K562 (cell line): Measurements from ENCODE around the gene SHISA7. TPM values are rescaled to one million over a fixed set of nuclear protein-coding genes. Genes with fewer than 3 reads are reported as not detected.

Source experiments
- ATAC-seq: fragments of 200-7000 bp; cut with Tn5 transposase; 3 replicates; pipeline ENCODE4 v1.9.1; 2020; ENCODE audit warnings: moderate library complexity
- BruUV-seq: library from RNA; stranded (reverse); fragments of 400-500 nt; replicated peaks from 2 replicates; lab custom pipeline; 2021; lab: Mats Ljungman, UMichigan
- CTCF ChIA-PET: fragments of 300-600 bp; formaldehyde crosslinking; extraction: SDS; loops from one replicate; lab custom pipeline; 2021; ENCODE audit warnings: low intra/inter-chr PET ratio; lab: Yijun Ruan, JAX
- POLR2A ChIA-PET: fragments of 300-600, 350-650 bp; sonication (Branson Sonifier 250); formaldehyde crosslinking; extraction: SDS; loops from one replicate; lab custom pipeline; 2021; ENCODE audit warnings: antibody characterized with exemption, inconsistent platforms; lab: Yijun Ruan, JAX
- DNase-seq, 4 experiments: peaks; one replicate each; pipeline versions ENCODE4 v3.0.0 to v3.0.0-alpha.2; 2011 to 2018; ENCODE audit warnings: low spot score in 3 of 4, mixed read lengths in 3 of 4; ENCODE audit errors: extremely low read depth in 1 of 4
- FAIRE-seq: peaks from 2 replicates; lab custom pipeline; 2011; peaks lifted over from hg19 to GRCh38; lab: Jason Lieb, UNC
- H2AFZ ChIP-seq: 2 replicates; pipeline ENCODE4 v1.6.0; 2011; ENCODE audit warnings: low read depth, low read length, control low read depth, inconsistent platforms
- H3K27ac ChIP-seq: fragments of 200-600 bp; 3 replicates; pipeline ENCODE4 v1.8.0; 2011; ENCODE audit warnings: low read depth, mild to moderate bottlenecking, control low read depth, inconsistent platforms, low read length, moderate library complexity, mixed read lengths; ENCODE audit errors: extremely low read depth
- H3K27me3 ChIP-seq, 2 experiments: fragments of 300-600 bp in 1 of 2; 2 replicates in 1 of 2; 3 replicates in 1 of 2; pipeline versions ENCODE4 v1.6.0 to v1.8.0; 2011; ENCODE audit warnings: inconsistent platforms in 2 of 2, low read length in 2 of 2, mild to moderate bottlenecking in 1 of 2, mixed read lengths in 1 of 2, moderate library complexity in 1 of 2; ENCODE audit not compliant: control insufficient read depth in 2 of 2, insufficient read depth in 2 of 2
- H3K36me3 ChIP-seq: fragments of 300-600 bp; 3 replicates; pipeline ENCODE4 v1.8.0; 2011; ENCODE audit warnings: mild to moderate bottlenecking, low read length, inconsistent platforms; ENCODE audit not compliant: control insufficient read depth, insufficient read depth
- H3K4me1 ChIP-seq, 2 experiments: fragments of 200-600 bp in 1 of 2; replicated peaks in 1 of 2; 2 replicates in 1 of 2; 3 replicates in 1 of 2; pipeline versions ENCODE4 v1.5.1 to v1.8.0; 2011; ENCODE audit warnings: inconsistent platforms in 2 of 2, low read length in 2 of 2, mild to moderate bottlenecking in 1 of 2, mixed read lengths in 1 of 2, moderate library complexity in 1 of 2; ENCODE audit not compliant: control insufficient read depth in 2 of 2, insufficient read depth in 2 of 2
- H3K4me2 ChIP-seq: 2 replicates; pipeline ENCODE4 v1.6.1; 2011; ENCODE audit warnings: low read length, control low read depth, inconsistent platforms, mixed read lengths; ENCODE audit not compliant: insufficient read depth
- H3K4me3 ChIP-seq: fragments of 200-600 bp; sonication (generic), shearing (Covaris generic); 2 replicates; pipeline ENCODE4 v1.5.1; 2016; ENCODE audit warnings: control low read depth, inconsistent platforms
- H3K79me2 ChIP-seq: fragments of 200-600 bp; 3 replicates; pipeline ENCODE4 v1.8.0; 2011; ENCODE audit warnings: low read length, inconsistent platforms; ENCODE audit not compliant: control insufficient read depth, insufficient read depth
- H3K9ac ChIP-seq, 2 experiments: 2 replicates each; pipeline versions ENCODE4 v1.6.0 to v1.6.1; 2011; ENCODE audit warnings: low read depth in 2 of 2, low read length in 2 of 2, control low read depth in 1 of 2, inconsistent platforms in 1 of 2, mild to moderate bottlenecking in 1 of 2, mixed read lengths in 1 of 2; ENCODE audit not compliant: insufficient read depth in 1 of 2
- H3K9me1 ChIP-seq: one replicate; pipeline ENCODE4 v1.6.0; 2011; ENCODE audit warnings: inconsistent platforms, mild to moderate bottlenecking, low read length, moderate library complexity; ENCODE audit not compliant: control insufficient read depth, insufficient read depth
- H3K9me3 ChIP-seq: replicated peaks from 2 replicates; pipeline ENCODE4 v1.5.1; 2011; ENCODE audit warnings: low read depth, low read length, inconsistent platforms; ENCODE audit not compliant: control insufficient read depth, insufficient read depth
- H4K20me1 ChIP-seq: replicated peaks from 2 replicates; pipeline ENCODE4 v1.6.1; 2011; ENCODE audit warnings: low read length, inconsistent platforms, mixed read lengths; ENCODE audit not compliant: control insufficient read depth, insufficient read depth
- CBFA2T2 ChIP-seq: fragments of 450-650 bp; conservative IDR thresholded peaks from 2 replicates; pipeline ENCODE4 v1.6.1; 2017; ENCODE audit warnings: mild to moderate bottlenecking
- DACH1 ChIP-seq: fragments of 450-650 bp; IDR thresholded peaks from 2 replicates; pipeline ENCODE4 v1.6.1; 2018; ENCODE audit not compliant: partially characterized antibody
- FOS ChIP-seq: IDR thresholded peaks from 3 replicates; pipeline ENCODE4 v1.6.1; 2011; ENCODE audit not compliant: insufficient read length; ENCODE audit errors: extremely low read depth
- HDAC6 ChIP-seq: IDR thresholded peaks from 2 replicates; pipeline ENCODE4 v1.6.1; 2012; ENCODE audit warnings: low read depth, mild to moderate bottlenecking, control low read depth, inconsistent platforms, low read length, moderate library complexity
- NEUROD1 ChIP-seq: fragments of 150-350 bp; IDR thresholded peaks from 2 replicates; pipeline ENCODE4 v1.6.1; 2014; ENCODE audit warnings: borderline replicate concordance, low read length, low read depth; ENCODE audit not compliant: partially characterized antibody
- PHB2 ChIP-seq: fragments of 450-650 bp; IDR thresholded peaks from 2 replicates; pipeline ENCODE4 v1.6.1; 2017; ENCODE audit warnings: low read depth
- PRDM10 ChIP-seq: fragments of 450-650 bp; IDR thresholded peaks from 2 replicates; pipeline ENCODE4 v1.6.1; 2018; ENCODE audit not compliant: partially characterized antibody
- RBM34 ChIP-seq: fragments of 200-400 bp; formaldehyde crosslinking; IDR thresholded peaks from 2 replicates; pipeline ENCODE4 v1.6.1; 2018; ENCODE audit warnings: low read length, borderline replicate concordance; ENCODE audit not compliant: insufficient read depth
- RFX5 ChIP-seq: IDR thresholded peaks from 2 replicates; pipeline ENCODE4 v1.6.1; 2011; ENCODE audit warnings: low read depth, mild to moderate bottlenecking, improper control_type of control experiment, low read length
- ZNF217 ChIP-seq: sonication (generic); formaldehyde crosslinking; IDR thresholded peaks from 2 replicates; pipeline ENCODE4 v1.8.0; 2022; ENCODE audit warnings: mild to moderate bottlenecking, missing genetic modification reagents
- ZNF239 ChIP-seq: fragments of 250-450 bp; sonication (Bioruptor Pico); IDR thresholded peaks from 2 replicates; pipeline ENCODE4 v1.4.0; 2020; ENCODE audit warnings: mild to moderate bottlenecking
- ZNF830 ChIP-seq: fragments of 250-450 bp; sonication (Bioruptor Pico); IDR thresholded peaks from 2 replicates; pipeline ENCODE4 v1.5.0; 2021; ENCODE audit warnings: mild to moderate bottlenecking
- WGBS: fragments of 100-300 bp; shearing (Covaris generic); methylation state at CpG from one replicate; pipeline ENCODE4 v1.1.6; 2016; ENCODE audit warnings: low coverage, mixed read lengths; ENCODE audit not compliant: insufficient coverage; ENCODE audit errors: missing lambda C conversion rate; 5-methylcytosine and 5-hydroxymethylcytosine counted together
- in situ Hi-C: fragments of 300-500 bp; cut with MboI; formaldehyde crosslinking; loops from 4 replicates; pipeline ENCODE4 v1.15.0; 2018; ENCODE audit warnings: inconsistent platforms, mixed read lengths
- intact Hi-C: fragments of 100-400 bp; cut with micrococcal nuclease; formaldehyde crosslinking; loops from 2 replicates; pipeline ENCODE4 v1.14.2; 2022
- polyA plus RNA-seq, 8 experiments: library from polyadenylated mRNA; depleted of rRNA in 4 of 8; stranded (reverse) in 5 of 8; unstranded in 3 of 8; fragments of >200 nt; fragmentation: Nextera tagmentation in 2 of 8; fragmentation: Illumina TruSeq in 1 of 8; extraction: Ambion mirVana in 2 of 8; extraction: Trizol in 1 of 8; gene quantifications; 2 replicates each; pipeline versions ENCODE4 v1.2.1 to v1.2.3, GENCODE V29; 2011 to 2014; ENCODE audit warnings: inconsistent platforms in 1 of 8, missing spikeins in 1 of 8
- total RNA-seq, 7 experiments: library from RNA; depleted of rRNA in 6 of 7; stranded (reverse); fragments of >200 nt in 6 of 7; fragmentation: Illumina TruSeq in 2 of 7; extraction: Trizol in 2 of 7; gene quantifications; 2 replicates each; pipeline versions ENCODE4 v1.2.1 to v1.2.3, GENCODE V29; 2011 to 2021; ENCODE audit warnings: low replicate concordance in 1 of 7
- TF ChIP-seq, protein P1 (sequence below): fragments of 450-650 bp; IDR thresholded peaks from 2 replicates; pipeline ENCODE4 v1.6.1; 2016; ENCODE audit warnings: missing biosample characterization, missing genetic modification characterization
- TF ChIP-seq, protein P2 (sequence below): fragments of 250-450 bp; sonication (Bioruptor Pico); IDR thresholded peaks from 2 replicates; pipeline ENCODE4 v1.5.0; 2020; ENCODE audit warnings: mild to moderate bottlenecking, borderline replicate concordance

Gene SHISA7
- total and polyA plus RNA-seq, 9 of the 15 experiments (the other 6 are each of a cell fraction or from before 2014, with no cell fraction given) = 0.01 to 0.40 (median 0.07) TPM

DNA sequence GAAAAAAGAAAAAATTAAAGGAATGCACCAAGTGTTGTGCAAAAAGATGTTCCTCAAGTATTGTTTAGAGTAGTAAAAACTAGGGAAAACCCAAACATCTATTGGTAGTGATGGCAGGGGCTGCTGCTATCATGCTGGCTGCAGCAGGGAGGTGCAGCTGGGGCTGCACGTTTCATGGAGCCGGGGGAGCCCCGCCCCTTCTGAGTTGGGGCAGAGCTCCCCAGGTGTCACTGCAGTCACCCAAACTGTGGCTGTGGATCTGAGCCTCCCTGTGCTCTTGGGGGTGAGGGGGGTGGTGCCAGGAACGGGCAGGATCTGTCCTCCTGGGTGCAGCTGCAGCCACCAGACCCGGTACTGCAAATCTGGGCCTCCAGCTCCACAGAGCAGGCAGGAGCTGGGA is 24.0 kb downstream of the SHISA7 start:
- Histone ChIP-seq H4K20me1 (no peaks in the 10 kb centered on the region), H3K36me3 (no peaks in the 10 kb centered on the region), H3K9me1 (no peaks in the 10 kb centered on the region), H3K79me2 (no peaks in the 10 kb centered on the region), H3K27me3 (peaks cover 3 to 4% of the 10 kb centered on the region in 2 experiments; a peak in 3 of 5 replicates), H3K4me2 (no peak overlapping the region), H3K9me3 (peaks cover 7% of the 10 kb centered on the region; the same call in 1 of the 2 replicates), H3K9ac (no peak overlapping the region), H3K4me3 (no peak overlapping the region), H2AFZ (no peak overlapping the region), H3K4me1 (peaks cover 4 to 10% of the 10 kb centered on the region in 2 experiments; a peak in 3 of 5 replicates), H3K27ac (no peak overlapping the region)
- ATAC-seq = no peak
- DNase-seq = no peak
- no TSS peak for BruUV-seq
- in situ Hi-C loops (no loop called here), intact Hi-C loops (loop anchor here (10.0 kb wide), 1 partner anchor 334 kb away; no protein-coding TSS in a partner anchor)
- no peak for FAIRE-seq
- ChIA-PET POLR2A (interaction anchor here (1.3 to 2.5 kb wide), 3 partner anchors 10 to 19 kb away, joined by 3 to 14 read pairs (median 10); partner anchors contain the start of gene UBE2S), CTCF (interaction anchor here (2.2 kb wide), 1 partner anchor 277 kb away, joined by 4 read pairs; no protein-coding TSS in a partner anchor)
- 5% methylated on average over 5 of the region's 5 CpGs for WGBS
- no peak for TF ChIP-seq RFX5
- no peak for TF ChIP-seq PHB2
- TF ChIP-seq NEUROD1 = no peak
- TF ChIP-seq CBFA2T2 = no peak
- no peak for TF ChIP-seq FOS
- TF ChIP-seq DACH1 = no peak
- TF ChIP-seq HDAC6 = no peak
- TF ChIP-seq ZNF239 (CRISPR knock-in tag) = no peak
- no peak for TF ChIP-seq ZNF217 (CRISPR knock-in tag)
- no peak for TF ChIP-seq PRDM10
- no peak for TF ChIP-seq RBM34
- TF ChIP-seq, protein P1, sequence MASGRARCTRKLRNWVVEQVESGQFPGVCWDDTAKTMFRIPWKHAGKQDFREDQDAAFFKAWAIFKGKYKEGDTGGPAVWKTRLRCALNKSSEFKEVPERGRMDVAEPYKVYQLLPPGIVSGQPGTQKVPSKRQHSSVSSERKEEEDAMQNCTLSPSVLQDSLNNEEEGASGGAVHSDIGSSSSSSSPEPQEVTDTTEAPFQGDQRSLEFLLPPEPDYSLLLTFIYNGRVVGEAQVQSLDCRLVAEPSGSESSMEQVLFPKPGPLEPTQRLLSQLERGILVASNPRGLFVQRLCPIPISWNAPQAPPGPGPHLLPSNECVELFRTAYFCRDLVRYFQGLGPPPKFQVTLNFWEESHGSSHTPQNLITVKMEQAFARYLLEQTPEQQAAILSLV = no peak
- no peak for TF ChIP-seq ZNF830
- TF ChIP-seq, protein P2, sequence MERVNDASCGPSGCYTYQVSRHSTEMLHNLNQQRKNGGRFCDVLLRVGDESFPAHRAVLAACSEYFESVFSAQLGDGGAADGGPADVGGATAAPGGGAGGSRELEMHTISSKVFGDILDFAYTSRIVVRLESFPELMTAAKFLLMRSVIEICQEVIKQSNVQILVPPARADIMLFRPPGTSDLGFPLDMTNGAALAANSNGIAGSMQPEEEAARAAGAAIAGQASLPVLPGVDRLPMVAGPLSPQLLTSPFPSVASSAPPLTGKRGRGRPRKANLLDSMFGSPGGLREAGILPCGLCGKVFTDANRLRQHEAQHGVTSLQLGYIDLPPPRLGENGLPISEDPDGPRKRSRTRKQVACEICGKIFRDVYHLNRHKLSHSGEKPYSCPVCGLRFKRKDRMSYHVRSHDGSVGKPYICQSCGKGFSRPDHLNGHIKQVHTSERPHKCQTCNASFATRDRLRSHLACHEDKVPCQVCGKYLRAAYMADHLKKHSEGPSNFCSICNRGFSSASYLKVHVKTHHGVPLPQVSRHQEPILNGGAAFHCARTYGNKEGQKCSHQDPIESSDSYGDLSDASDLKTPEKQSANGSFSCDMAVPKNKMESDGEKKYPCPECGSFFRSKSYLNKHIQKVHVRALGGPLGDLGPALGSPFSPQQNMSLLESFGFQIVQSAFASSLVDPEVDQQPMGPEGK (CRISPR knock-in tag) = no peak
